ENCODE measurements around the gene SHROOM4. TPM values are rescaled to one million over a fixed set of nuclear protein-coding genes. Genes with fewer than 3 reads are reported as not detected.

The SHROOM4 gene
- total RNA-seq, 4 donors from 2014 or later = 2.3 to 7.1 (median 3.2) TPM

DNA sequence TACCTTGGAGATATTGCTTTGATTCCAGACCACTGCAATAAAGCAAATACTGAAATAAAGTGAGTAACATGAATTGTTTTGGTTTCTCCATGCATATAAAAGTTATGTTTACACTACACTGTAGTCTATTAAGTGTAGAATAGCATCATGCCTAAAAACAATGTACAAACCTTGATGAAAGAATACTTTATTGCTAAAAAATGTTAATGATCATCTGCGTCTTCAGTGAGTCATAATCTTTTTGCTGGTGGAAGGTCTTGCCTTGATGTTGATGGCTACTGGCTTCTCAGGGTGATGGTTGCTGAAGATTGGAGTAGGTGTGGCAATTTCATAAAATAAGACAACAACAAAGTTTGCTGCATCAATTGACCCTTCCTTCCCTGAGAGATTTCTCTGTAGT, 145.1 kb downstream of the SHROOM4 start:
- 69% methylated on average over 1 of the region's 1 CpG; no CpG with 5 or more reads in 1 of the 2 donors for WGBS, 2 donors (ENCODE audit: low coverage in 1 of 2)
- intact Hi-C loops (cut with DNase I; ENCODE audit: low total_unique reads) = no loop called here
- H3K36me3 ChIP-seq = no peaks in the 10 kb centered on the region
- no peaks in the 10 kb centered on the region for H3K9me3 ChIP-seq
- no peaks in the 10 kb centered on the region for H3K4me1 ChIP-seq
- in situ Hi-C loops (cut with MboI; ENCODE audit: low pct_ligation_motif_present in 1 of 4, low pct_unique_long_range_greater_than_20kb in 1 of 4, low sequenced_read_pairs in 3 of 4) = no loop called here
- H3K27me3 ChIP-seq = no peaks in the 10 kb centered on the region
- no peak overlapping the region for H3K4me3 ChIP-seq
- no peak for DNase-seq
- no peak overlapping the region for H3K27ac ChIP-seq
- TF ChIP-seq, protein P1, sequence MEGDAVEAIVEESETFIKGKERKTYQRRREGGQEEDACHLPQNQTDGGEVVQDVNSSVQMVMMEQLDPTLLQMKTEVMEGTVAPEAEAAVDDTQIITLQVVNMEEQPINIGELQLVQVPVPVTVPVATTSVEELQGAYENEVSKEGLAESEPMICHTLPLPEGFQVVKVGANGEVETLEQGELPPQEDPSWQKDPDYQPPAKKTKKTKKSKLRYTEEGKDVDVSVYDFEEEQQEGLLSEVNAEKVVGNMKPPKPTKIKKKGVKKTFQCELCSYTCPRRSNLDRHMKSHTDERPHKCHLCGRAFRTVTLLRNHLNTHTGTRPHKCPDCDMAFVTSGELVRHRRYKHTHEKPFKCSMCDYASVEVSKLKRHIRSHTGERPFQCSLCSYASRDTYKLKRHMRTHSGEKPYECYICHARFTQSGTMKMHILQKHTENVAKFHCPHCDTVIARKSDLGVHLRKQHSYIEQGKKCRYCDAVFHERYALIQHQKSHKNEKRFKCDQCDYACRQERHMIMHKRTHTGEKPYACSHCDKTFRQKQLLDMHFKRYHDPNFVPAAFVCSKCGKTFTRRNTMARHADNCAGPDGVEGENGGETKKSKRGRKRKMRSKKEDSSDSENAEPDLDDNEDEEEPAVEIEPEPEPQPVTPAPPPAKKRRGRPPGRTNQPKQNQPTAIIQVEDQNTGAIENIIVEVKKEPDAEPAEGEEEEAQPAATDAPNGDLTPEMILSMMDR (IDR thresholded peaks at IDR 0.05) = no peak
- TF ChIP-seq EP300 (IDR thresholded peaks at IDR 0.05; ENCODE audit: low read depth) = no peak
- no peak for TF ChIP-seq POLR2AphosphoS5 (IDR thresholded peaks at IDR 0.05)
- TF ChIP-seq POLR2A (IDR thresholded peaks at IDR 0.05) = no peak

DNA sequence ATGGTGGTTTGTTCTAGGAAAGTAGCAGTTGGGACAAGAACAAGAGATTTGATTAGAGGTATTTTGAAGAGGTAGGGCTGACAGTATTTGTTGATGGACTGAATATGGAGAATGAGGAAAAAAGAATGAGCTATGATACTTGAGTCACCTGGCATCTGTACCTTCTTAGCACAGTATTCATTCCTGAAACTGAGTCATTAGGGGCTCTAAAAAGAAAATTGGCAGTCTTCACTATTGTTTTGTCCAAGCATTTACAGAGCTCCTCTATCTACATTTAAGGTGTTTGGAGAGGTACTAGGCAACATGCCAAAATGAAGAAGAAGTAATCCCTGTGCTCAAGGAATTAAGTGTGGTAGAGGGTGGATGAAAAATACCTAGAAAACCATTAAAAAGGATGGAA, 165.8 kb downstream of the SHROOM4 start:
- Histone ChIP-seq H3K36me3 (no peaks in the 10 kb centered on the region), H3K27me3 (no peaks in the 10 kb centered on the region), H3K9me3 (no peaks in the 10 kb centered on the region), H3K4me3 (no peak overlapping the region), H3K4me1 (no peaks in the 10 kb centered on the region), H3K27ac (no peak overlapping the region)
- intact Hi-C loops (cut with DNase I; ENCODE audit: low total_unique reads) = no loop called here
- TF ChIP-seq, protein P1 (IDR thresholded peaks at IDR 0.05) = no peak
- TF ChIP-seq POLR2A (IDR thresholded peaks at IDR 0.05) (no peak), EP300 (IDR thresholded peaks at IDR 0.05; ENCODE audit: low read depth) (no peak), POLR2AphosphoS5 (IDR thresholded peaks at IDR 0.05) (no peak)
- no peak for DNase-seq
- in situ Hi-C loops (cut with MboI; ENCODE audit: low pct_ligation_motif_present in 1 of 4, low pct_unique_long_range_greater_than_20kb in 1 of 4, low sequenced_read_pairs in 3 of 4) = no loop called here

GRCh38 chrX:50644496-50644895, 169.5 kb downstream of the SHROOM4 start:
- DNase-seq = no peak
- H3K27me3 ChIP-seq = no peaks in the 10 kb centered on the region
- no peaks in the 10 kb centered on the region for H3K4me1 ChIP-seq
- in situ Hi-C loops (cut with MboI; ENCODE audit: low pct_ligation_motif_present in 1 of 4, low pct_unique_long_range_greater_than_20kb in 1 of 4, low sequenced_read_pairs in 3 of 4) (no loop called here), intact Hi-C loops (cut with DNase I; ENCODE audit: low total_unique reads) (no loop called here)
- TF ChIP-seq EP300 (IDR thresholded peaks at IDR 0.05; ENCODE audit: low read depth) (no peak), POLR2AphosphoS5 (IDR thresholded peaks at IDR 0.05) (no peak), POLR2A (IDR thresholded peaks at IDR 0.05) (no peak)
- TF ChIP-seq, protein P1 (IDR thresholded peaks at IDR 0.05) = no peak
- H3K27ac ChIP-seq = no peak overlapping the region
- no peaks in the 10 kb centered on the region for H3K9me3 ChIP-seq
- H3K36me3 ChIP-seq = no peaks in the 10 kb centered on the region
- H3K4me3 ChIP-seq = no peak overlapping the region

DNA sequence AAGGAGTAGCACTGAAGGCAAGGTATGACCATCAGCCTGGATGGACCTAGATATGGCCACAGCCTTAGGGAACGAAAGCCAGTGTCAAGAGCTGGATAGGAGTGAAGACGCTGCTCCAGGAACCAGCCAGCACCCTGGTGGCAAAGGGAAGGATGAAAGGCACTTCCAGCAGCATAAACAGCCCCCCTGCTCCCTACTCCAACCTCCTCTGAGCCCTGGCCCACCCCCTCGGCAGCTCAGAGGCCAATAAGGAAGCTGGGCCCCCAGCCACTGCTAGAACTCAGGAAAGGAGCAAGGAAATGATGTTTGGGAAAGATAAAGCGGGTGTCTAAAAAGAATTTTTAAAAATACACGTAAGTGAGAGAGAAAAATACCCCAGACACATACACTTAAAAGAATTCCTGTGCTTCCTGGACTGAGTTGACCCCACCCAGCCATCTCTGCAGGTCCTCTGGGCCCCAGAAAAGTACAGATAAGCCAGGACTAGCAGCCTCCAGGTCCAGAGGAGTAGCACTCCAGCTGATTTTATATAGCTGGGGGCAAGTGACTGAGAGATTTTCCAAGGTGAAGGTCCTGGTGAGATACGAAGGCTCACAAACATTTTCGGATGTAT, 170.4 kb downstream of the SHROOM4 start:
- Histone ChIP-seq H3K4me3 (no peak overlapping the region), H3K27me3 (no peaks in the 10 kb centered on the region), H3K36me3 (no peaks in the 10 kb centered on the region), H3K4me1 (no peaks in the 10 kb centered on the region), H3K9me3 (no peaks in the 10 kb centered on the region), H3K27ac (no peak overlapping the region)
- 64% methylated on average over 7 of the region's 7 CpGs; no CpG with 5 or more reads in 1 of the 2 donors for WGBS, 2 donors (ENCODE audit: low coverage in 1 of 2)
- no peak for DNase-seq
- TF ChIP-seq POLR2A (IDR thresholded peaks at IDR 0.05) (no peak), EP300 (IDR thresholded peaks at IDR 0.05; ENCODE audit: low read depth) (no peak), POLR2AphosphoS5 (IDR thresholded peaks at IDR 0.05) (no peak)
- TF ChIP-seq, protein P1 (IDR thresholded peaks at IDR 0.05) = no peak
- intact Hi-C loops (cut with DNase I; ENCODE audit: low total_unique reads) = no loop called here
- in situ Hi-C loops (cut with MboI; ENCODE audit: low pct_ligation_motif_present in 1 of 4, low pct_unique_long_range_greater_than_20kb in 1 of 4, low sequenced_read_pairs in 3 of 4) = no loop called here
